Peyer's patch (tissue), 4 donors: ENCODE data around the gene RNF14.
"Not testable (repeated sequence)": the region's sequence is repeated elsewhere in the genome, so short reads cannot be mapped to it uniquely, and the experiment has no call there.

Experiments used
- CTCF ChIP-seq, 6 experiments: fragments of 450-650 bp in 4 of 6; fragments of 200-600 bp in 2 of 6; sonication (generic) in 1 of 6; IDR thresholded peaks; one replicate each; pipeline ENCODE4 v1.5.1; 2017 to 2019; ENCODE audit warnings: antibody characterized with exemption in 6 of 6, mild to moderate bottlenecking in 3 of 6, moderate library complexity in 1 of 6
- POLR2A ChIP-seq, 2 donors: fragments of 450-650 bp; IDR thresholded peaks; one replicate each; pipeline ENCODE4 v1.5.1; 2017; ENCODE audit warnings: antibody characterized with exemption in 2 of 2, mild to moderate bottlenecking in 2 of 2, moderate library complexity in 2 of 2

GRCh38 chr5:142033632-142034567 is 65.0 kb downstream of the RNF14 start:
- TF ChIP-seq CTCF, POLR2A (IDR thresholded peaks at IDR 0.05): not testable (repeated sequence)
